SK-N-SH treated with all-trans-retinoic acid at 6 μM for 48 hours (cell line): ENCODE measurements around the gene MCOLN3.

Experiments
- ARNTL ChIP-seq: fragments of 450-650 bp; formaldehyde crosslinking; IDR thresholded peaks from 2 replicates; pipeline ENCODE4 v1.5.0; 2020; ENCODE audit warnings: low read depth, mild to moderate bottlenecking, moderate library complexity, borderline replicate concordance
- CSDC2 ChIP-seq: fragments of 250-450 bp; sonication (Bioruptor Pico); IDR thresholded peaks from 2 replicates; pipeline ENCODE4 v1.5.0; 2020; ENCODE audit warnings: mild to moderate bottlenecking, moderate library complexity
- ESRRG ChIP-seq: fragments of 250-450 bp; sonication (Bioruptor Pico); IDR thresholded peaks from 2 replicates; pipeline ENCODE4 v1.6.1; 2021; ENCODE audit warnings: mild to moderate bottlenecking
- GLIS3 ChIP-seq: fragments of 250-450 bp; sonication (Bioruptor Pico); IDR thresholded peaks from 2 replicates; pipeline ENCODE4 v1.5.0; 2020; ENCODE audit warnings: mild to moderate bottlenecking, moderate library complexity
- ISL1 ChIP-seq: fragments of 250-450 bp; sonication (Bioruptor Pico); IDR thresholded peaks from 2 replicates; pipeline ENCODE4 v2.1.2; 2022; ENCODE audit warnings: mild to moderate bottlenecking, moderate library complexity
- OSR1 ChIP-seq: fragments of 250-450 bp; sonication (Bioruptor Pico); IDR thresholded peaks from 2 replicates; pipeline ENCODE4 v1.8.0; 2022; ENCODE audit warnings: moderate library complexity, mild to moderate bottlenecking, inconsistent platforms
- PATZ1 ChIP-seq: fragments of 250-450 bp; sonication (Bioruptor Pico); IDR thresholded peaks from 2 replicates; pipeline ENCODE4 v1.8.0; 2020; ENCODE audit warnings: mild to moderate bottlenecking, moderate library complexity, borderline replicate concordance
- RARB ChIP-seq: fragments of 250-450 bp; sonication (Bioruptor Pico); IDR thresholded peaks from 2 replicates; pipeline ENCODE4 v1.8.0; 2021; ENCODE audit warnings: mild to moderate bottlenecking, moderate library complexity
- TCF4 ChIP-seq: fragments of 250-450 bp; sonication (Bioruptor Pico); IDR thresholded peaks from 2 replicates; pipeline ENCODE4 v1.8.0; 2021; ENCODE audit warnings: mild to moderate bottlenecking, moderate library complexity, borderline replicate concordance
- TOX ChIP-seq: fragments of 250-450 bp; sonication (Bioruptor Pico); IDR thresholded peaks from 2 replicates; pipeline ENCODE4 v1.8.0; 2021; ENCODE audit warnings: mild to moderate bottlenecking, moderate library complexity, borderline replicate concordance
- ZFP3 ChIP-seq: fragments of 250-450 bp; sonication (Bioruptor Pico); IDR thresholded peaks from 2 replicates; pipeline ENCODE4 v1.5.0; 2020; ENCODE audit warnings: mild to moderate bottlenecking, moderate library complexity
- ZFP30 ChIP-seq: fragments of 450-650 bp; formaldehyde crosslinking; IDR thresholded peaks from 2 replicates; pipeline ENCODE4 v1.5.0; 2022; ENCODE audit warnings: mild to moderate bottlenecking, moderate library complexity
- TF ChIP-seq, protein P1 (sequence below): fragments of 250-450 bp; sonication (Bioruptor Pico); IDR thresholded peaks from 2 replicates; pipeline ENCODE4 v1.5.1; 2020; ENCODE audit warnings: low read depth, mild to moderate bottlenecking, moderate library complexity

DNA sequence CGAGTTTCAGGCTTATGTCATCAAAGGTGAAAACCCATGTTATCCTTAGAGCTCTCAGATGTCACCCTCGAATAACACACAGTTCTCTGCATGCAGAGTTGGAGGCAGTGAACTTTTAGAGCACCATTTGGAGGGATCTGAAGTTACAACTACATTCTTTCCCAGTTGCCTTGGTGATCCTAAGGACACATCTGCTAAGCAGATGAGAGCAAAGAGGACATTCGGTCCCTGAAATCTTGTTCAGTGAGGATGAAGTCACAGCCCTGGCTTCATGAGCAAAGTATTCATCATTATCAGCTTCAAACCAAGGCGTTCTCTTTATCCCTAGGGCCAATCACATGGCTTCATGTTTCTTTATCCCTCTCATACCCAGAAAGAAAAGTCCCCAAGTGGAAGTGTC is 28.3 kb downstream of the MCOLN3 start:
- no peak for TF ChIP-seq OSR1 (CRISPR knock-in tag)
- TF ChIP-seq CSDC2 (CRISPR knock-in tag) = no peak
- no peak for TF ChIP-seq PATZ1 (CRISPR knock-in tag)
- TF ChIP-seq TOX (CRISPR knock-in tag) = no peak
- TF ChIP-seq ARNTL = no peak
- TF ChIP-seq GLIS3 (CRISPR knock-in tag) = no peak
- TF ChIP-seq RARB (CRISPR knock-in tag) = no peak
- no peak for TF ChIP-seq TCF4 (CRISPR knock-in tag)
- TF ChIP-seq ISL1 = no peak
- TF ChIP-seq ESRRG (CRISPR knock-in tag) = no peak
- TF ChIP-seq ZFP3 = no peak
- TF ChIP-seq ZFP30 (CRISPR knock-in tag) = no peak
- TF ChIP-seq, protein P1, sequence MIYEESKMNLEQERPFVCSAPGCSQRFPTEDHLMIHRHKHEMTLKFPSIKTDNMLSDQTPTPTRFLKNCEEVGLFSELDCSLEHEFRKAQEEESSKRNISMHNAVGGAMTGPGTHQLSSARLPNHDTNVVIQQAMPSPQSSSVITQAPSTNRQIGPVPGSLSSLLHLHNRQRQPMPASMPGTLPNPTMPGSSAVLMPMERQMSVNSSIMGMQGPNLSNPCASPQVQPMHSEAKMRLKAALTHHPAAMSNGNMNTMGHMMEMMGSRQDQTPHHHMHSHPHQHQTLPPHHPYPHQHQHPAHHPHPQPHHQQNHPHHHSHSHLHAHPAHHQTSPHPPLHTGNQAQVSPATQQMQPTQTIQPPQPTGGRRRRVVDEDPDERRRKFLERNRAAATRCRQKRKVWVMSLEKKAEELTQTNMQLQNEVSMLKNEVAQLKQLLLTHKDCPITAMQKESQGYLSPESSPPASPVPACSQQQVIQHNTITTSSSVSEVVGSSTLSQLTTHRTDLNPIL (CRISPR knock-in tag) = no peak
